Brain microvascular endothelial cell (primary cell): ENCODE data around the gene IQSEC2.
A peak's percentile ranks its signal among the peaks of the same experiment; 100 is the strongest.

ENCODE experiments used
- DNase-seq: peaks from one replicate; pipeline ENCODE4 v3.0.0-alpha.2; 2020
- H3K27ac ChIP-seq: fragments of 250-450 bp; sonication (Bioruptor Pico); 2 replicates; pipeline ENCODE4 v1.5.1; 2020; ENCODE audit warnings: mild to moderate bottlenecking, moderate library complexity
- H3K27me3 ChIP-seq: fragments of 250-450 bp; sonication (Bioruptor Pico); replicated peaks from 2 replicates; pipeline ENCODE4 v1.5.1; 2020; ENCODE audit warnings: mild to moderate bottlenecking
- H3K36me3 ChIP-seq: fragments of 250-450 bp; sonication (Bioruptor Pico); replicated peaks from 2 replicates; pipeline ENCODE4 v1.5.1; 2020; ENCODE audit warnings: mild to moderate bottlenecking
- H3K4me3 ChIP-seq: 2 replicates; pipeline ENCODE4 v1.5.1; 2011; ENCODE audit warnings: low read depth, mild to moderate bottlenecking, control low read depth, low read length, moderate library complexity
- CTCF ChIP-seq: IDR thresholded peaks from 2 replicates; pipeline ENCODE4 v1.5.1; 2011; ENCODE audit warnings: low read depth, mild to moderate bottlenecking, moderate library complexity, low read length, control low read depth, inconsistent platforms; ENCODE audit errors: missing control alignments
- in situ Hi-C: cut with HindIII; loops from 2 replicates; pipeline ENCODE4 v1.10.0; 2017; ENCODE audit warnings: low sequenced_read_pairs, low pct_ligation_motif_present

Gene IQSEC2

GRCh38 chrX:53281321-53281822 is at the start of gene IQSEC2:
Gene IQSEC2 (minus strand): TSS chrX:53281584.
- no peak for TF ChIP-seq CTCF
- peak; percentile 70 for DNase-seq
- peak within 1 kb of the TSS; percentile 31 for H3K27ac ChIP-seq
- no peaks in the 10 kb centered on the region for H3K27me3 ChIP-seq
- H3K4me3 ChIP-seq, result peak within 1 kb of the TSS; percentile 39
- in situ Hi-C loops, result no loop called here
- no peaks in the 10 kb centered on the region for H3K36me3 ChIP-seq

- in situ Hi-C loops, result no loop called here
Observed at GRCh38 chrX:53330331-53330730, 48.9 kb upstream of the IQSEC2 start.

GRCh38 chrX:53324803-53325202 is 43.4 kb upstream of the IQSEC2 start:
- in situ Hi-C loops, result no loop called here
- DNase-seq, result no peak
- TF ChIP-seq CTCF, result no peak
- no peak overlapping the region for H3K27ac ChIP-seq
- no peak overlapping the region for H3K4me3 ChIP-seq
- no peaks in the 10 kb centered on the region for H3K36me3 ChIP-seq
- H3K27me3 ChIP-seq, result peaks cover 61% of the 10 kb centered on the region

More at GRCh38 chrX:53330331-53330730, 48.9 kb upstream of the IQSEC2 start:
- H3K27ac ChIP-seq, result no peak overlapping the region
- peaks cover 45% of the 10 kb centered on the region for H3K27me3 ChIP-seq
- no peaks in the 10 kb centered on the region for H3K36me3 ChIP-seq
- TF ChIP-seq CTCF, result no peak
- H3K4me3 ChIP-seq, result no peak overlapping the region
- no peak for DNase-seq

GRCh38 chrX:53324085-53324484 is 42.7 kb upstream of the IQSEC2 start:
- Histone ChIP-seq H3K27ac (no peak overlapping the region), H3K27me3 (peaks cover 61% of the 10 kb centered on the region), H3K4me3 (no peak overlapping the region), H3K36me3 (no peaks in the 10 kb centered on the region)
- DNase-seq, result no peak
- in situ Hi-C loops, result no loop called here
- no peak for TF ChIP-seq CTCF

- TF ChIP-seq CTCF, result no peak
- no peak for DNase-seq
- no peaks in the 10 kb centered on the region for H3K36me3 ChIP-seq
- in situ Hi-C loops, result no loop called here
- H3K27ac ChIP-seq, result no peak overlapping the region
- no peak overlapping the region for H3K4me3 ChIP-seq
- peaks cover 68% of the 10 kb centered on the region for H3K27me3 ChIP-seq
Observed at GRCh38 chrX:53323196-53323595, 41.8 kb upstream of the IQSEC2 start.

GRCh38 chrX:53321943-53322497 is 40.6 kb upstream of the IQSEC2 start:
- in situ Hi-C loops, result no loop called here
- peaks cover 65% of the 10 kb centered on the region for H3K27me3 ChIP-seq

More at GRCh38 chrX:53321943-53322497, 40.6 kb upstream of the IQSEC2 start:
- no peak for DNase-seq
- H3K36me3 ChIP-seq, result no peaks in the 10 kb centered on the region
- H3K27ac ChIP-seq, result no peak overlapping the region
- H3K4me3 ChIP-seq, result no peak overlapping the region
- no peak for TF ChIP-seq CTCF
